ENCODE results near the gene CRELD2.

CRELD2 gene

DNA sequence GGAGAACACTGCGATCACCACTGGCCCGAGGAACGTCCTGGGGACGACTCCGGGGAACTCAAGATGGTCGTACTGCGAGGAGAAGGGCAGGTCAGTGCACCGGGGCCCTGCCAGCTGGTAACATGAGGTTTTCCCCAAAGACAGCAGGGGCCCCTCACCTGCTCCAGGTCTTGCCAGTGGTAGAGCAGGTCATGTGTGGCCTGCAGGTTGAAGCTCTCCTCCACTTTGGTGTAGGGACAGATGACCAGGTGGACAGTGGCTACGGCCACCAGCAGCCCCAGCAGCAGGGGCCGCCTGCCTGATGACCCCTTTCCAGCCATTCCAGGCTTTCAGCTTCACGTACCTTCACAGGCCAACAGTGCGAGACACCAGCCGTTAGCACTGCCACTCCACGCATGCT, 5.0 kb upstream of the CRELD2 start:
- no peak for DNase-seq

GRCh38 chr22:49914256-49914655, 4.2 kb upstream of the CRELD2 start:
- no peak for DNase-seq

- no peak for DNase-seq
These were observed 2.8 kb upstream of the CRELD2 start for GRCh38 chr22:49915610-49916009.

GRCh38 chr22:49916831-49917230, 1.6 kb upstream of the CRELD2 start:
- DNase-seq = no peak

- DNase-seq = no peak
These were observed 762 bp downstream of the CRELD2 start for GRCh38 chr22:49918911-49919881.

GRCh38 chr22:49920859-49921258, 2.4 kb downstream of the CRELD2 start:
- no peak for DNase-seq

GRCh38 chr22:49921508-49922278, 3.3 kb downstream of the CRELD2 start:
- no peak for DNase-seq

DNA sequence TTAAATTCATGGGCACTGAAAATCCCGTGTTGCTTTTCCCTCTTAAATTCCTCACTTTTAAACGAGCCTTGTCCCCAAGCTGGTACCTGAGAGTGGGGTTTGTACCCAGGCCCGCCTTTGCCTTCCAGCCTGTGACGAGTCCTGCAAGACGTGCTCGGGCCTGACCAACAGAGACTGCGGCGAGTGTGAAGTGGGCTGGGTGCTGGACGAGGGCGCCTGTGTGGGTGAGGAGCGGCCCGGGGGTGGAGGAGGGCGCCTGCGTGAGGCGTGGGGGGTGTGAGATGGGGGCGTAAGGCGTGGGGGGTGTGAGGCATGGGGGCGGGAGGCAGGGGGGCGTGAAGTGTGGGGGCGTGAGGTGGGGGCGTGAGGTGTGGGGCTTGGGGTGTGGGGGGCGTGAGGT, 4.0 kb downstream of the CRELD2 start:
- no peak for DNase-seq

DNA sequence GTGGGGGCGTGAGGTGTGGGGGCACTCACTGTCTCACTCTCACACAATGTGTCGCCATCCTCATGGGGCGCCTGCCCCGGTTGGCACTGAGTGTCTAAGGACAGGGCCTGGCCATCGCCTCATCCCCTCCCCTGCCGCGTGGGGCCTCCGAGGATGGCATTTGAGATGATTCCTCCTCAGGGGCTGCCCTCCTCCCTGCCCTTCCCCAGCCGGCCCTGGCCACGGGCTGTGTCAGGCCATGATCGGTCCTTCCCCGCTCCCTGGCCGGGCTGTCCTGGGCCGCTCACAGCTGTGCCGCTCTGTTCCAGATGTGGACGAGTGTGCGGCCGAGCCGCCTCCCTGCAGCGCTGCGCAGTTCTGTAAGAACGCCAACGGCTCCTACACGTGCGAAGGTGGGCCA, 4.5 kb downstream of the CRELD2 start:
- DNase-seq = no peak

DNA sequence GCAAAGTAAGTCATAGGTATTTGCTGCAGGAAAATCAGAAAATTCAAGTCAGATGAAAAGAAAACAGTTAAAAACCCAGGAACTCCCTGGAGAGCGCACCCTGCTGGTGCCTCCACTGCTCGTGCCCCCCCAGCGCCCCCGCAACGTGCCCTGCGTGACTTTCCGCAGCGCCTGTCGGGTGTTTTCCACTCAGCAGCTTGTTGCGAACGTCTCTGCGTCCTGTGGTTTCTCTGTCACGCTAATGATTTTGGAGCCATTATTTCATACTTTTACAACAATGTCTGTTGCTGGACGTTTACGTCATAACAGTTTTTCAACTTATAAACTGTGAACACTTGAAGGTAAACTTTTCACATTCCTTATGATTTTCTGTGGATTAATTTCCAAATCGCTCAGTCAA, 5.0 kb downstream of the CRELD2 start:
- no peak for DNase-seq

GRCh38 chr22:49924113-49924833, 5.8 kb downstream of the CRELD2 start:
- DNase-seq = no peak

DNA sequence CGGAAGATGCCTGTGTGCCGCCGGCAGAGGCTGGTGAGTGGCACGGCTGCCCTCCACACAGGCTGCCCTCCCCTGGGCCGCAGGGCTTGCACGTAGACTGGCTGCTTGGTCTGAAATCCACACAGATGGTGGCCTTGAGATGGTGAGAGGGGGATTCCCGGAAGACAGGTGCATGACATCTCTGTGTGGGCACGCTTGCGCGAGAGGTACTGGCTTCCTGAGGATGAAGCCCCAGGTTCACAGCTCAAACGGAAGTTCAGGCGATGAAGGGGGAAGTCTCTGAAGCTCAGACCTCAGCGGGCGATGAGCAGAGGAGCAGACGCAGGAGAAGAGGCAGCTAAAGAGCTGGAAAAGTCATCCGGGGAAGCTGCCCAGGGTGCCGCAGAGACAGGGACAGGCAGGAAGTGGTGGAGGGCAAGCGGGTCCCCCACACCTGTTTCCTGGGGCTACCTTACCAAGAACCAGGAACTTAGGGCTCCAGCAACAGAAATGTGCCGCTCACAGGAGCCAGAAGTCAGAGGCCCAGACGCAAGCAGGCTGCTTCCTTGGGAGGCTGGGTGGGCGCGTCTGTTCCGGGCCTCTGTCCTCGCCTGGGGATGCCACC, 7.2 kb downstream of the CRELD2 start:
- no peak for DNase-seq

- DNase-seq = no peak
These were observed 8.5 kb downstream of the CRELD2 start for GRCh38 chr22:49926916-49927315.

GRCh38 chr22:49927483-49928184, 9.2 kb downstream of the CRELD2 start:
- no peak for DNase-seq

DNA sequence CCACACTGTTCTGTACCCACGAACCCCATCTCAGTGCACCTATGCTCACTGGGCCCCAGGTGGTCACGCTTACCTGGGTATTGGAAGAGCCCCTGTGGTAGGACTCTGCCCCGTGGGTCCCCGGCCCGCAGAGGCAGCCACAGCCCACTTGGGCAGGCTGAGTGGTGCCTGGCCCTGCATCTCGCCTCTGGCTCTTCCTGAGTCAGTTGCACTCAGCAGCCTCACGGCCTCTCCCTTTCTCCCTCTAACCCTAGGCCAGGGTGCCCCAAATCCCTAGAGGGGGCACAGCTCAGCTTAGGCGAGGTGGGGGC, 9.7 kb downstream of the CRELD2 start:
- DNase-seq = no peak

GRCh38 chr22:49928555-49929210, 10.2 kb downstream of the CRELD2 start:
- DNase-seq = peak; percentile 53

DNA sequence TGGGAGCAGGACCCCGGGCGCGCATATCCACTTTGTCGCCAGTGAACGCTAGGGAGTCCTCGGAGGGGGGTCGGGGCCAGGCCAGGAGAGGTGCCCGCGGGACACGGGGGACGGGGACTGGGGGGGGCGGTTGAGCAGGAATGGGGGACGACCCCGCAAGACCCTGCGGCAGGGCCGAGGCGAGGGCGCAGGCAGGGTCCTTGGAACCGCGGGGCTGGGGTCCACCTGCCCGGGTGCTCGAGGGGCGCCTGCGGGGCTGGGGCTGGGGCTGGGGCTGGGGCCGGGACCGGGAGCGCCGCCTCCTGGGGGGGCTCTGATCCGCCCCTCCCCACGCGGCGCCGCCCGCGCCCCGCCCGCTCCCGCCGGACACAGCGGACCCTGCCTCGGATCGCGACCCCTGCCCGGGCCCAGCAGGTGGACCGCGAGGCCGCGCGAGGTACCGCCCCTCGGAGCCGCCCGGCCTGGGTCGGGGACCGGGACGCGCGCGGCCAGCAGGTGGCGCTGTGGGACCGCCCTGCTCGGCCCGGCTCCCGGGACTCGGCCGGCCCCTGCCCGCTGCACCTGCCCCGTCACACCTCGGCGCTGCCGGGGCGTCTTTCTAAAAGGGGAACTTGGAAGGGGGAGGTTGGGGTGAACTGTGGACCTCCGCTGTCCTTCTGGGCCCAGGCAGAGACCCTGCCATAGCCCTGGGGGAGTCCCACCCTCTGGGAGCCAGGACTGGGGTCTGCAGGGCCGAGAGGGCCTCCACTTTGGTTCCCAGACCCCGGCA, 11.0 kb downstream of the CRELD2 start:
- DNase-seq = peak; percentile 74

- DNase-seq = peak; percentile 62
These were observed 11.7 kb downstream of the CRELD2 start for GRCh38 chr22:49929994-49930575.

- DNase-seq = peak; percentile 93
These were observed 12.4 kb downstream of the CRELD2 start for GRCh38 chr22:49930596-49931412.

Measured in DMS53 (cell line).